NOMO-1 (cell line): ENCODE measurements around the gene UBXN11.

Source experiments
- DNase-seq, 2 experiments: peaks; one replicate each; lab custom pipeline; 2025; ENCODE audit not compliant: unreplicated experiment in 2 of 2; lab: John Stamatoyannopoulos, UW

Gene UBXN11

GRCh38 chr1:26275580-26276431 is 30.6 kb downstream of the UBXN11 start:
- DNase-seq: peak; percentile 62 to 68

DNA sequence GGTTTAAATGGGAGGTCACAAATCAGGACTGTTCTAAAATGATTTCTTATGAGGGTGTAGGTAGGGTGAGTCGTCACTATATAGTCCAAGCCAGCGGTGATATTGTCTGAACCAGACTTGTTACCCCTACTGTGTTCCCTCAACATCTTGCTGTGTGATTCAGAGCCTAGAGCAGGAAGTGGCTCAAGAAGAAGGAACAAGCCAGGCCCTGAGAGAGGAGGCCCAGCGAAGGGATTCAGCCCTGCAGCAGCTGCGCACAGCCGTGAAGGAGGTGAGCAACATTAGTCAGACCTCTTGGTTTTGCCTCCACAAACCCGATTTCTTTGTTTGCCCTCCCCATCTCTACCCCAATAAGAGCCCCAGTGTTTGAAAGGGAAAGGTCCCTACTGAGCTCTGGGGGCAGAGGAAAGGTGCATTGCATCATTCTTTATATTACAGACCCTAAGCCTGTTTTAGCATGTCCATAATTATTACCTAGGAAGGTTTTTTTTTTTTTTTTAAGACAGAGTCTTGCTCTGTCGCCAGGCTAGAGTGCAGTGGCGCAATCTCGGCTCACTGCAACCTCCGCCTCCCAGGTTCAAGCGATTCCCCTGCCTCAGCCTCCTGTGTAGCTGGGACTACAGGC is 31.5 kb downstream of the UBXN11 start:
- DNase-seq: peak; percentile 85 to 93

GRCh38 chr1:26269198-26269550 is 37.3 kb downstream of the UBXN11 start:
- no peak for DNase-seq

- no peak for DNase-seq
Observed at GRCh38 chr1:26268290-26269197, 37.9 kb downstream of the UBXN11 start.

DNA sequence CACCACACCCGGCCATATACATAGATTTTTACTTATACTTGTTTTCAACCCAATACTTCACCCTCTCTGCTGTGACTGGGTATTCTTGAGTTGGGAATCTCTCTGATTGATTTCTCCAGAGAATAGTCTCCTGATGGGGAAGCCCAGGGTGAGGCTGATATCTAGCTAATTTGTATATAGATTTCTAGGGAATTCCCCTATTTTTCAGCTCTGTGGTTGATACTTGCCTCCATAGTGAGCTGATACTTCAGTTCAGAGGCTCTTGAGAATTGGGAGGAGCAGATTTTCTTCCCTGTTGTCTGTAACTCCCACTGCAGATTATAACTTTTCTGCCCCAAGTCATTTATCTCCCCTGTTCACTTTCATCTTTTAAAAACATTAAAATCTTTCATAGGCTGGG is 41.0 kb downstream of the UBXN11 start:
- DNase-seq: no peak

GRCh38 chr1:26263212-26263611 is 43.2 kb downstream of the UBXN11 start:
- DNase-seq: no peak

GRCh38 chr1:26259578-26259977 is 46.9 kb downstream of the UBXN11 start:
- peak; percentile 83 to 91 for DNase-seq

DNA sequence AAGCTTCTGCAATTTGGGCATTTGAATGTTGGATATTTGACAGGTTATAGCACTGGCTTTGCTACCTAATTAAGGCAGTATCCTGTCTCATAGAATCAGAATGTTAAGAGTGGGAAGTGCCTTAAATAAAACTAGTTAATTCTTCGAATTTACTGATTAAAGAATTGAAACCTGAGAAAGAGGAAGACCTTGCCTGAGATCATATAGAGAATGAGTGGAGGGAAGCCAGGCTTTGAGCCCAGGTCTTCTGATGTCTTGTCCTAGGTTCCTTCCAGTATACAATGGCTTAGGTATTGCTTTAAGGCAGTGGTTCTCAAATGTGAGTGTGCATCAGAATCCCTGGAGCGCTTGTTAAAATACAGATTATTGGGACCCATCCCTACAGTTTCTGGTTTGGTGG is 47.4 kb downstream of the UBXN11 start:
- peak in 1 of 2 experiments; percentile 44 for DNase-seq

DNA sequence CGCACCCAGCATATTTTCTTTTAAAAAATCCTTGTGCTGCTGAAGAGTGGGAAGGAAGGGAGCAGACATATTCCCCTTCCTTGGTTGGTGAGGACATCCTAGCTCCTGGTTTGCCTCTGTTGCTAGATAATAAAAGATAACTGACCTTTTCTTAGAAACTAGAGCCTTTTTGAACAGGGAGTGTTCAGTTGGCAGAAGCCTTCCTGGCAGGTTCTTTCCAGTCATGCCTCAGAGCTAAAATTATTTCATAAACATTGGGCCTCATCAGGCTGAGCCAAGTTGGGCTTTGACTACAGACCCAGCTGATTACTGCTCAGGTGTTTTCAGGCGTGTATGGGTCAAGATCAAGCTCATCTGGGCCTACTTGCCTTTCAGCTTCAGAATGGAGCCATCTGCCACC is 49.2 kb downstream of the UBXN11 start:
- DNase-seq: no peak

GRCh38 chr1:26254404-26254803 is 52.0 kb downstream of the UBXN11 start:
- no peak for DNase-seq

DNA sequence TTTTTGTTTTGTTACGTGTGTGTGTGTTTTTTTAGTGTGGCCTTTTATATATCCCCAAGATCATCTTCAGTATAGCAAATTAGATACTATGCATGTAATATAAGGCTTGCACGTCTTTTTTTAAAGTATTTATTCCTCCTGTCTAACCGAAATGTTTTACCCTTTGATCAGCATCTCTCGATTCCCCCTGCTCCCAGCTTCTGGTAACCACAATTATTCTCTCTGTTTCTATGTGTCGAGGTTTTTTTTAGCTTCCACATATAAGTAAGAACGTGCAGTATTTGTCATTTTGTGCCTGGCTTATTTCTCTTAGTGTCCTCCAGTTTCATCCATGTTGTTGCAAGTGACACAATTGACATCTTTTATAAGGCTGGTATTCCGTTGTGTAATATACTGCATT is 53.7 kb downstream of the UBXN11 start:
- DNase-seq: no peak

- DNase-seq: no peak
Observed at GRCh38 chr1:26239936-26240335, 66.5 kb downstream of the UBXN11 start.

- DNase-seq: peak in 1 of 2 experiments; percentile 60
Observed at GRCh38 chr1:26237230-26237966, 69.0 kb downstream of the UBXN11 start.

GRCh38 chr1:26234644-26235370 is 71.6 kb downstream of the UBXN11 start:
- DNase-seq: peak in 1 of 2 experiments; percentile 42

DNA sequence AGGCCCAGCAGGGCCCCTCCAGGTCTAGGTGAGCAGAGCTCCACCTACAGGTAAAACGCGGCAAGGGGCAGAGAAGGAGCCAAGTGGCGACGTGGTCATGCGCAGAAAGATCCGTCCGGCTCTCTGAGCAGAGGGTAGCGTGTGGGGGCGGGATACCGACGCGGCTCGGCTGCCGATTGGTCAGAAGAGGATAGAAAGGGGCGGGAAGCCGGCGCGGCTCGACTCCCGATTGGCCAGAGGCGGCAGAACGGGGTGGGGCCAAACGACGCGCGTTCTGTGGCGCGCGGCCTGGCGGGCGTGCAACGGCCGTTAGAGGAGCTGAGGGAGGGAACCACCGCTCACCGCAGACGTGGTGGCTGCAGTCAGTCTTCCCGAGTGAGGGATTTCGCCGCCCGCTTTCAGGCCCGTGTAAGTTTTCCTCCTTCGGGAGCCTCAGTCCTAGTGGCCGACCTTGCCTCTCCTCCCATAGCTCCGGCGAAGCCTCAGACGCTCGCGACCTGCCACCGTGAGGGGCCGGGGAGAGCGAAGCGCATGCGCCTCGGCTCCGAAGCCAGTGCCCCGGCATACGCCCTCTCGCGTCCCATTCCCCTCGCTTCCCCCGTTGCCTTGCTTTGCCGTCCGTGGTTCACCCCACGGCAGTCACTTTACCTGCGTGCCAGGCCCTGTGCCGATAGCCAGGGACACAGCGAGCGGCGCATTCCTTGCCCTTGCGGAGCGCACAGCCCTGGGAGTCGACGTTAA is 72.4 kb downstream of the UBXN11 start, which contains the start of gene CEP85:
CEP85 (plus strand) TSS at position 298 of the 741 bp plus-strand sequence. CDS start 5,584 bp downstream, outside the sequence.
- peak; percentile 96 to 97 for DNase-seq
